Stimulated activated CD4-positive, alpha-beta T cell treated with anti-CD3 and anti-CD28 coated beads, Interleukin-4, amount 100 ng/mL, for 48 hours (primary cell): Measurements from ENCODE around the gene ASB13.

Experiments
- DNase-seq, 2 donors: peaks; one replicate each; pipeline ENCODE4 v3.0.0-alpha.2; 2020; ENCODE audit warnings: low read depth in 2 of 2

ASB13 gene

DNA sequence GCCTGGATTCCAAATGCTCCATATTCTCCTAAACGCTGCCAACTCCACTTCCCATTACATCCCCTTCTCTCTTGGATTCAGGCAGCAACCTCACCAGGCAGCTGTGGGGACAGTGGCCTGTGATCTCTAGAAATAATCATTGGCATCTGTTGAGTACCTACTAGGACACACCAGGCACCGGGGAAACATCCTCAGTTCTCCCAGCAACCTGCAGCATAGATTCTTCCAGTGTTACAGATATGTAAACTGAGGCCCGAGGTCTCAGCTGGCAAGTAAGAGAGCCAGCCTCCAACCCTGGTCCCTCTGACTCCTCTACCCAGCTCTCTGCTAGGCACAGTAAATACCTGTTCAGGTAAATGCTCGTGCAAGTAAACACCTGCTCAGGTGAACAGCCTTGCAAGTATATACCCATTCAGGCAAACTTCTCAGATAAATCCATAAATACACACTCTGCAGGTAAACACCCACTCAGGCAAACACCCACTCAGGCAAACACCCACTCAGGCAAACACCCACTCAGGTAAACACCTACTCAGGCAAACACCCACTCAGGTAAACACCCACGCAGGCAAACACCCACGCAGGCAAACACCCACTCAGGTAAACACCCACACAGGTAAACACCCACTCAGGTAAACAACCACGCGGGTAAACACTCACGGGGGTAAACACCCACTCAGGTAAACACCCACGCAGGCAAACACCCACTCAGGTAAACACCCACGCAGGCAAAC lies 18.7 kb downstream of the ASB13 start:
- no peak for DNase-seq

DNA sequence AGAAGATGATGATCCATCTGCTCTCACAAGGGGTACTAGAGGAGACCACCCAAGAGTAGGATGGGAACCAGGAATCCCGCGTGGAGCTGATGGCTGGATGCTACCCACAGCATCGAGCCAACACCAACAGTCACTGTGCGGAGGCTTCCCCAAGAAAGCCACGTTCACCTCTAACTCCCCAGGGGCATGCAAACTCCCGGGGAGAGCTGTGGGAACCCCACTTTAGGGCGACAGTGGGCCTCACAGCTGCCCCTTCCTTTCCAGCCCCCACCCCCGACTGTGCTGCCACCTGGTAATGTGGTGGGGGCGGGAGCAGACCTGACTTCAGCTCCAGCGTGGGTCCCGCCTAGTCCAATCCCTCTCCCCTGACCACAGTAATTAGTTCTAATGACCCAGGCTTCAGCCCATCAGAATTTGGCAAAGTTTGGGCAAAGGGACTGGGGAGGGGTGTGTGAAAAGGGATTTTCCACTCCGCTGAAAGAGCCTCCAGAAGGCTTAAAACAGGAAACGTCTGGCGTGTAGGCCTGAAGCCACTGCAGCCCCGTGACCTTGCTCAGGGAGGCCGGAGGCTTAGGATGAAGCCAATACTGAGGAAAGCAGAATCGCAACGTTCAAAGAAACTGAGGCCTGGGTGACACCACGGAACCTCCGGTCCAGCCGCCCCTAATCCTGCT lies 20.3 kb downstream of the ASB13 start:
- DNase-seq, result no peak

DNA sequence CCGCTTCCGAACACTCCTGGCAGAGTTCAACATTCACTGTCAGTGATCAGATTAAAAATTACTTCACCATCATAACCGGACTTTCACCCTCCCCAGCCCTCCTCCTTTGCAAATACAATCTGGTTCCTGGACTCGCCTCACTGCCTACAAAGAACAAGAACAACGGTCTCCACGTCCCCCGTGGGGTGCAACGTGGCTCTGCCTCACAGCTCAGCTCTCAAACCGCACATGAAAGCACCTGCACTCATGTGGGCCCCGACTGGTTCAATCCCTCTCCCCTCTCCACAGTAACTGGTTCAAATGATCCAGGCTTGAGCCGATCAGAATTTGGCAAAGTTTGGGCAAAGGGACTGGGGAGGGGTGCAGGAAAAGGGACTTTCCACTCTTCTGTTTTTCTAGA lies 21.0 kb downstream of the ASB13 start:
- no peak for DNase-seq

GRCh38 chr10:5644930-5645329 lies 21.5 kb downstream of the ASB13 start:
- no peak for DNase-seq

DNA sequence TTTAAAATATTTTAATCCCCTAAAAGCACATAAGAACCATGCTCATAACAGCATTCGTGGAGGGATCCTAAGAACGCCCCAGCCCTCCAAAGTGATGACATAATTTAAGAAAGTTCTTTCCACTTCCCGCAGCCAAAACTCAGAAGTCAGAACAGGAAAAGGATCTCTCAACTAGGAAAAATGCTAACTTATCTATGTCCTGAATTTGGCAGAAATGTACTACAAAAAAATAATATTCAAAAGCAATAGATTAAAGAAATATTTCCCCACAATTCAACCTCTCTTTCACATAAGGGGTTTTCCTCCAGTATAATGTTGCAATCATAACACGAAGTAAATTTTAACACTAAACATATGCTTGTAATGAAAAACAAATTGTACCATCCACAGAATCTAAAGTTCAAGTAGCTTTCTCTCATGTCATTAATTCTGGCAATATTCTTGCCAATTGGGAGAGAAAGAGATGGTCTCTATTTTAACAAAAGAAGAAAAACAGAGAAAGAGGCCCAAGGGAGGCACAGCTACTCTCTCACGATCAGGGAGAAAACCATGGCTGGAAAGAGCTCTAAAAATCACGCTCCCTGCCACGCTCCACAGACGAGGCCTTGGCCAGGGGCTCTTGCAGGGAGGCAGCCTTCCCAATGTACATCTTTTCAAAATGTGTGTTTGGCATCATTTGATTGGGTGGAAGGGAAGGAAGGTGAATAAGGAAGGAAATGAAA lies 22.9 kb downstream of the ASB13 start:
- no peak for DNase-seq

DNA sequence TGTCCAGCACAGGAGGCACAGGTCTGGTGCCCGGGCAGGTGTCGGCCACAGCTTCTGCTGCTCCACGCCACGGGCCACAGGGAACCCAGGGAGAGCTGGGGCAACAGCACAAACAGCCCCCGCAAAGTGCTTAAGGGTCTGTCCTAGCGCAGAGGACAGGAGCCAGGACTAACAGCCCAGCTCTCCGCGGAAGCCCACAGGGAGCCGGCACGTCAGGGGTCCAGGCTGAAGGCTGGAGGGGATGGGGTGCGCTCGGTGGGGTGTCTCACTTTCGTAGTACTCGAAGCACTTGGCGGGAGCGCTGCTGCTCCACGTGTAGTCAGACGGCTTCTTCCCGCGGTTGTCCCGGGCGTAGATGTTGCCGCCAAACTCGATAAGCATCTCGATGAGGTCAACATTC lies 24.9 kb downstream of the ASB13 start:
- DNase-seq, result no peak

DNA sequence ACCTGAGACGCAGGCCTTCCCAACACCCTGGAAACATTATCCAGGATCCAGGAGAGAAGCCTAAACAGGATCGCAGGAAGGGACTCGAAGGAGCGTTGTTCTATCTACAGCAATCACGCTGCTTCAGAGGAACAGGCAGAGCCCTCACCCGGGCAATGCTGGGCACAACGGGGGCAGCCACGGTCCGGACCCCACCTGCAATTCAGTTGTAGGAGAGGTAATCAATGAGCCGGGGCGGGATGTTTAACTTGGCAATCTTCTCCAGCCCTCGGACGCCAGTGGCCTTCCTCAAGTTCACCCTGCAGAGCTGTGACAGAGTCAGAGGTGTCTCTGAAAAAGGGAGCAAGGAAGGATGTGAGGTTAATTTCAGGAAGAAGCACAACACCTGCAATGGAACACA lies 25.9 kb downstream of the ASB13 start:
- DNase-seq, result no peak

DNA sequence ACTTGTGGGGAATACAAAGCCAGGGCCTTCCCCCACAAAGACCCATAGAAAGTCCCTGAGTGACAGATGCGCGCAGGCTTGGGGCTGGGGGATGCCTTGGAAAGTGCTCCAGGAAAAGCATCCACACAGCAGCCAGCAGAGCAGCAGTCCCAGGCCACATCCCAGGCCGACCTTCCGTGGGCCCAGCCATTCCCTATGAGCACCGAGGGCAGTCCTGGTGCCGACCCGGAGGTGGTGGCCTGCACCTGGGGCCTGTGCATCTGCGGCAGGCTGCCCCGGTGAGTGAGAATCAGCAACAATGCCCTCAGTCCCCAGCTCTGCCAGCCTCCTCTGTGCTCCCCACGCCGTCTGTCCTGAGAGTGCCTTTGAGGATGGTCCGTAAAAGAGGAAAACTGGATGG lies 26.4 kb downstream of the ASB13 start:
- DNase-seq, result no peak

DNA sequence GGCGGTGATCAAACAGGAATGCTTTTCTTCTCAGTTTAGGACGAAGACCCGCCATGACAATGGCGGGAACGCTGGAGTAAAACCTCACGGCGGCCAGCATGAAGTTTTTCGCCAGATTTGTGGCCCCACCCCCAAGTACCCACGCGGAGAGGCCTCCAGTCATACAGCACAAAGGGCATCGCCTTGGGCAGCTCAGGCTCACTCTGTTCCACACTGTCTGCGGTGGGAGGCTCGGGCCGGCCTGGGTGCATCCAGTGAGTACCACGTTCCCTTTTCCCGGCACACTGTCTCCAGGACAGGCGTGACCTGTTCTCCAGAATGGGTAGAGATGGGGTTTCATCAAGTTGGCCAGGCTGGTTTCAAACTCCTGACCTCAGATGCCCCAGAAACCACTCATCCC lies 27.3 kb downstream of the ASB13 start:
- no peak for DNase-seq

- no peak for DNase-seq
Observed at GRCh38 chr10:5638494-5638893, 27.9 kb downstream of the ASB13 start.

DNA sequence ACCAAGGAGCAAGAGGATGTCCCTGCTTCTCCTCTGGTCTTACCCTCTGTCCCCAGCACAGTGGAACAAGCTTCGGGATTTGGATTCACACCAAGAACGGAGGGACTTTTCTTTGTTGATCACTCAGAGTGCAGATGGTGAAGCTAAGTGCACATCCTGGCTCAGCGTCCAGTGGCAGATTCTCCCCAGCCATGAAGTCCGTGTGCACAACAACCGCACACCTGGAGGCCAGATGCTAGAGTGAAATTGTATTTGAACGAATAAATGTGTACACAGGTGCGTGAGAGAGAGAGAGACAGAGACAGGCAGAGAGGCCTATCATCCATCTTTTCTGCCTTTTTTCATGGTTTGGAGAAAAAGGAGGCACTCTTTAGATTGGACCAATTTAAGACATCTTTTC lies 31.5 kb downstream of the ASB13 start:
- no peak for DNase-seq

DNA sequence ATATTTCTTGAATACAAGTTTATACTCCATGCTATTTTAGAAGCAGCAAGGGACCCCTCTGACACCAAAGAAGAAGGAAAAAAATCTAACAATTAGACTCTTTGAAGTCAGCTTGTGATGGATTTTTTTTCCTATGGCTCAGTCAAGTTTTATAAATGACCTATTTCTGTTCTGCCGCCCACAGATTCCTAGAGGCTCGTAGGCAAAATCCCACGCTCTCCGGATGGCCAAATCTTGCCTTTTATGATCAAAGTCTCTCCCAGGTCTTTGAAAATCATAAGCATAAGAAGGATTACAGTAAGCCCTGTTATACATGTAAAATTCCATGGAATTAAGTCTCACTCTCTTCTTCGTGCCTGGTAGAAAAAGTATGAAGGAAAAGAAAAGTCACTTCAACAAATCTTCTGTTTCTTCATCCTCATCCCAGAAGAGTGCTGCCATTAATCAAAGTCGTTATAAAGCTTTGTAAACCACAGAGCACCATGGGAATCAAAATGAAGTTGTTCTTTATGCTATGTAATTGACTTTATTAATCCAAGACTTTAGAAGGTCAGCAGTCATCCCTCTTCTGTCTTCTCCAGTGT lies 33.1 kb downstream of the ASB13 start:
- DNase-seq, result no peak

GRCh38 chr10:5632446-5632845 lies 33.9 kb downstream of the ASB13 start:
- DNase-seq, result no peak

DNA sequence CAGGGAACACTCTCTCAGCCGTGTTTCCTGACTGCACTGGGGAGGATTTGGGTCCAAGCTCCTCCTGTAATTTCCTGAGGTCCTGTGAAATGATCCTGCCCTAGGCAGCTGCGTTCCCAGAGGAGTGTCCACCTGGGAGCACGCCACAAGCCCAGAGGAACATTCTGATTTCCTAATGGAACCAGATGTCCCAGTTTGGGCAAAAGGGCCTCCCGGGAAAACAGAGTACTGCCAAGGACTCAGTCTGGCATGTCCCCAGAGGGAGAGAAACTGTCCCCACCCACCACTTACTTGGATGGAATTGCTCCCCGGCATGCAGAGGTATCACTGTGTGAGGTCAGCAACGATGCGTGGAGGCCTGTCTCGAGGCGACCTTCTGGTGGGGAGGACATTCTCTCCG lies 34.5 kb downstream of the ASB13 start:
- no peak for DNase-seq

DNA sequence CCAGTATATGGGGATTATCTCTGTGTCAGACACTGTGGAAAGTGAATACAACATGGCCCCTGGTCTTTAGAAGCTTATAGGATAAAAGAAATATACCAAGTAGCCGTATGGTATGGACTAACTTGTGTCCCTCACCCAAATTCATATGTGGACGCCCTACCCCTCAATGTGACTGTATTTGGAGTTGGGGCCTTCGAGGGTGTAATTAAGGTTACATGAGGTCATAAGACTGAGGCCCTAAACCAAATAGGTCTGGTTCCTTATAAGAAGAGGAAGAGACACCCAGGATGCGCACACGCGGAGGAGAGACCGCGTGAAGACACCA lies 36.3 kb downstream of the ASB13 start:
- no peak for DNase-seq

DNA sequence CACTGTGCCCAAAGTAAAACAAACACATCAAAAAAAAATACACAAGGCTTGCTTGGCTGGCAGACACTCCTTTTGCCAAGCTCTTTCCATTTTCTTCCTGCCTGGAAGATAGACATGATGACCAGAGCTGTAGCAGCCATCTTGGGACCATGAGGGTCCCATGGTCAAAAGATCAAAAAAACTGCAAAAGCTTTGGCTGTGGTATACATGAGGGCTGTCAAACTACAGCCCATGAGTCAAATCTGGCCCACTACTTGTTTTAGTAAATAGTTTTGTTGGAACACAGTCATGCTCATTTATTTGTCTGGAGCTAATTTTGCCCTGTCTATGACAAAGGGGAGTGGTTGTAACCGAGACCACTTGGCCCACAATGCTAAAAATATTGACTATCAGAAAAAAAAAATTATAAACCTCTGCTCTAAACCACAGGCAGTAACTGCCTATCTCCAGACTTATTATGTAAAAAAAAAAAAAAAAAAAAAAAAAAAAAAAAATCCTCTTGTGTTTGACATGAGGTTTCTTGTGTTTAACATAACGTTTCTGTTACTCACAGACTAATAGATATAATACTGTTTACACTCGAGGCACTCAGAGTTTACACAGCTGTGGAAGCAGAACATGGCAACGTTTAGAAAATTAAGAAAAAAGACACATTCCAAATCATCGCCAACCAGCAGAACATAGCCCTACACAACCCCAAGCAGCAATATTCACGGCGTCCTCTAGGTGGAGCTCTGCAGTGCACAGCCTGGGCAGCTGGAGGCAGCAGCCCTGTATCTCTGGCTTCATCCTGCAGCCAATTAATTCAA lies 36.9 kb downstream of the ASB13 start:
- DNase-seq, result peak; percentile 76 to 83

- no peak for DNase-seq
Observed at GRCh38 chr10:5628451-5629302, 37.7 kb downstream of the ASB13 start.

DNA sequence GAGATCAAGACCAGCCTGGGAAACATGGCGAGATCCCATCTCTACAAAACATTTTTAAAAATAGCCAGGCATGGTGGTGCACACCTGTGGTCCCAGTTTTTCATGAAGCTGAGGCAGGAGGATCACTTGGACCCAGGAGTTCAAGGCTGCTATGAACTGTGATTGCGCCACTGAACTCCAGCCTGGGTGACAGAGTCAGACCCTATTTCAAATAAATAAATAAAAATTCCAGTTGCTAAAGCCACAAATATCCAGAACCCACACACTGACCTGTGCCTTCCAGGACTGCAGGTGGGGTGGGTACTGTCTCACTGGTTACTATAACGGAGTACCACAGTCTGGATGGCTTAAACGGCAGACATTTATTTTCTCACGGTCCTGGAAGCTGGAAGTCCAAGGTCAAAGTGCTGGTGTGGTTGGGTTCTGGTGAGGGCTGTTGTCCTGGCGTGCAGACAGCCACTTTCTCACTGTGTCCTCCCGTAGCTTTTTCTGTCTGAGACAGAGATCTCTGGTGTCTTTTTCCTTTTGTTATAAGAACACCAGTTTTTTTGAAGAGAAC lies 38.8 kb downstream of the ASB13 start:
- DNase-seq, result no peak

DNA sequence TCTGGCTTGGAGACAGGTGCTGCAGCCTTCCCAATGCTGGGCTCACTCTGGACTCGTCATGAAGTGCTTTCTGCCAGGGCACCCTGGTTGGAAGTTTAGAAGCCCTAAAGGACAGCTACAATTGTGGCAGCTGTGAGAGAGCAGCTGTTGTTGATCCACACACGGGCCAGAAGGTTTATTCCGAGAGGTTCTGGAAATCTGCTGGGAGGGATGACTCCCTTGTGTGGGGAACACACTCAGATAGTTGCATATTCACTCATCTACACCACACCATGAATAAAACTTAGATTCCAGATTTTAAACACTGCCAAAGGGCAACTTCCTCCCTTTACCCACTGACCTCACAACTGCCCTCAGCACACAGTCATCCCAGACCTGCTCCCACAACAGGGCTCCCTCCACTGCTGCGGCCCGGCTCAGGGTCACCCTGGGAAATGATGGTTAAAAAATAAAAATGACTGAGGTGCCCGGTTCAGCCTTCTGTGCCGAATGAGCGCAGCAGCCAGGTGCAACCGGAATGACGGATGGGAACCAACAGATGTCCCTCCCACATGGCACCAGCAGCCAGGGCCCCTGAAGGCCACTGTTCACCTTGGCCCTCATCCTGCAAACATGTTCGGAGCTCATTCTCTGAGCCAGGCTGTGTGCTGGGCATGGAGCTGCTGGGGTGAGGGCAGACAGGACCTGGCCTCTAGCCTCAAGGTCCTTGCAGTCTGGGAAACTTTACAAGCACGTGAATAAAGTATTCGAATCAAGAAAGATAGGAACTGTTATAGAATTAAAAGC lies 40.2 kb downstream of the ASB13 start:
- no peak for DNase-seq

DNA sequence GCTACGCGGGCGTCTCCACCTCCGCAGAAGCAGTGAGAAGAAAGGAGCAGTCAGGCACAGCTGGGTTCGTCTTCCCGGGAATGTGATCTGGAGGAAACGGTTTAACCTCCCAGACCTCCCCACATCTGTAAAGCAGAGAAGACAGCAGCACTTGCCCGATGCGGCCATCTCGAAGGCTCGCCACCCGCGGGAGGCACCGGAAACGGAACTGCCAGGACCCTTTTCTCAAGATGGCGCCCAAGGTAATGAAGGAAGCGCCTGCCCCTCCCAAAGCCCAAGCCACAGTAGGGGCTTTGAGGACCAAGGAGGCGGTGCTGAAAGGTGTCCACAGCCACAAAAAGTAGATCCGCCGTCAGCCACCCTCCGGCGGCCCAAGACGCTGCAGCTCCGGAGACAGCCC lies 41.7 kb downstream of the ASB13 start:
- DNase-seq, result no peak
